ENCODE data around the gene SPINK8.
"Not testable (repeated sequence)": the region's sequence is repeated elsewhere in the genome, so short reads cannot be mapped to it uniquely, and the experiment has no call there.

GRCh38 chr3:48337536-48337935 is 4.1 kb upstream of the SPINK8 start:
- not testable (repeated sequence) for TF ChIP-seq CTCF (IDR thresholded peaks at IDR 0.05); EP300 (IDR thresholded peaks at IDR 0.05; ENCODE audit: low read depth)

Data from transverse colon (tissue), 3 donors.